ENCODE measurements around the gene MALT1. TPM values are rescaled to one million over a fixed set of nuclear protein-coding genes. Genes with fewer than 3 reads are reported as not detected.
A peak's percentile ranks its signal among the peaks of the same experiment; 100 is the strongest.

MALT1 gene
- total and polyA plus RNA-seq, 2 donors (not counting 1 experiment from before 2014, with no cell fraction given) = 18.0 to 25.5 TPM

DNA sequence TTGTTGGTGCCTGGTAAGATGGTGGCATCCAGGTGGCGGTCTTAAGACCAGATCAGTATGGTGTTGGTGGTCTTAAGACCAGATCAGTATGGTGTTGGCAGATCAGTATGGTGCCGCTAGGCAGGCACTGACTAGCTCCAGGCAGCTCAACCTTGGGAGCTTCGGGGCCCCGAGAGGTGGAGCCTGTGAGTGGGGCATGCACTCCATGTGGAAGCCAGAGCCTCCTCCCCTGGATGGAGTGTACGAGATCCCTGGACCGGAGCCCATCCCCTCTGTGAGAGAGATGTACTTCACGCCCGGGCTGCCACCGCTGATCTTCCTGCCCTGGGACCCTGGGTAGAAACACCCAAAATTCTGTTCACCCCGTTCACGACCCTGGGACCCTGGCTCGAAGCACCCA is 19.0 kb downstream of the MALT1 start:
- Histone ChIP-seq H3K79me2 (ENCODE audit: control insufficient read depth, insufficient read depth, low read length) (no peaks in the 10 kb centered on the region), H3K4me1 (ENCODE audit: control insufficient read depth, extremely low read depth, insufficient read depth, low read length) (no peaks in the 10 kb centered on the region), H2AFZ (ENCODE audit: low read length) (no peak overlapping the region), H3K4me2 (ENCODE audit: extremely low read depth, insufficient read depth, low read length) (no peak overlapping the region), H3K4me3 (replicated peaks in 1 of 4; ENCODE audit: control extremely low read depth in 1 of 4, insufficient read depth in 1 of 4, low read depth in 3 of 4, low read length in 4 of 4) (no peak overlapping the region), H3K36me3 (ENCODE audit: control insufficient read depth, insufficient read depth, low read length) (no peaks in the 10 kb centered on the region), H3K9me3 (ENCODE audit: control insufficient read depth, insufficient read depth, low read depth, low read length) (no peaks in the 10 kb centered on the region), H3K9ac (ENCODE audit: insufficient read depth, low read length) (no peak overlapping the region), H4K20me1 (ENCODE audit: control insufficient read depth, extremely low read depth, insufficient read depth, low read length) (no peaks in the 10 kb centered on the region), H3K27ac (ENCODE audit: insufficient read depth, low read length) (no peak overlapping the region), H3K27me3 (ENCODE audit: control insufficient read depth, insufficient read depth, low read length) (no peaks in the 10 kb centered on the region)
- no peak for TF ChIP-seq EZH2 (IDR thresholded peaks at IDR 0.05; ENCODE audit: low read length, missing control alignments)
- no peak for TF ChIP-seq CTCF (conservative IDR thresholded peaks at IDR 0.05 in 1 of 2, IDR thresholded peaks at IDR 0.05 in 1 of 2; ENCODE audit: low read depth in 1 of 2, low read length in 2 of 2)
- DNase-seq (ENCODE audit: low read depth in 2 of 2) = no peak

DNA sequence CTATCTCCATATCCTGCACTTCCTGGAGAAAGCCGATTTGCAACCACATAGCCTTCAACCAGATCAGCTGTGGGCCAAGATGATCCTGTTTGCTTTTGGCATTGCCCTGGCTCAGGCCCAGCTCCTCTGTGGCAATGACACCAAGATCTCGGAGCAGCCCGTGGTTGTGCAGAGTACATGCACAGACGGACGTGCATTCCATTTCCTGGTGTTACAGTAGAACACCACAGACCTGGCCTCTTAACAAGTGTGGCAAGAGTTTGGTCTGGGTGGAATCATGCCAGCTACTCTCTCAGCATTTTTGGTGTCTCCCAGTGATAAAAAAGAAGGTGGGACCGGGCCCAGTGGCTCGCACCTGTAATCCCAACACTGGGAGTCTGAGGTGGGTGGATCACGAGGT is 20.0 kb downstream of the MALT1 start:
- H3K9ac ChIP-seq (ENCODE audit: insufficient read depth, low read length) = no peak overlapping the region
- no peak for TF ChIP-seq EZH2 (IDR thresholded peaks at IDR 0.05; ENCODE audit: low read length, missing control alignments)
- TF ChIP-seq CTCF (conservative IDR thresholded peaks at IDR 0.05 in 1 of 2, IDR thresholded peaks at IDR 0.05 in 1 of 2; ENCODE audit: low read depth in 1 of 2, low read length in 2 of 2) = no peak
- H3K79me2 ChIP-seq (ENCODE audit: control insufficient read depth, insufficient read depth, low read length) = no peaks in the 10 kb centered on the region
- H2AFZ ChIP-seq (ENCODE audit: low read length) = no peak overlapping the region
- H3K9me3 ChIP-seq (ENCODE audit: control insufficient read depth, insufficient read depth, low read depth, low read length) = no peaks in the 10 kb centered on the region
- no peak overlapping the region for H3K4me3 ChIP-seq (replicated peaks in 1 of 4; ENCODE audit: control extremely low read depth in 1 of 4, insufficient read depth in 1 of 4, low read depth in 3 of 4, low read length in 4 of 4)
- H3K36me3 ChIP-seq (ENCODE audit: control insufficient read depth, insufficient read depth, low read length) = no peaks in the 10 kb centered on the region
- H3K4me2 ChIP-seq (ENCODE audit: extremely low read depth, insufficient read depth, low read length) = no peak overlapping the region
- no peaks in the 10 kb centered on the region for H4K20me1 ChIP-seq (ENCODE audit: control insufficient read depth, extremely low read depth, insufficient read depth, low read length)
- peak in 1 of 2 donors; percentile 25 for DNase-seq (ENCODE audit: low read depth in 2 of 2)
- no peaks in the 10 kb centered on the region for H3K4me1 ChIP-seq (ENCODE audit: control insufficient read depth, extremely low read depth, insufficient read depth, low read length)
- H3K27ac ChIP-seq (ENCODE audit: insufficient read depth, low read length) = no peak overlapping the region
- no peaks in the 10 kb centered on the region for H3K27me3 ChIP-seq (ENCODE audit: control insufficient read depth, insufficient read depth, low read length)

DNA sequence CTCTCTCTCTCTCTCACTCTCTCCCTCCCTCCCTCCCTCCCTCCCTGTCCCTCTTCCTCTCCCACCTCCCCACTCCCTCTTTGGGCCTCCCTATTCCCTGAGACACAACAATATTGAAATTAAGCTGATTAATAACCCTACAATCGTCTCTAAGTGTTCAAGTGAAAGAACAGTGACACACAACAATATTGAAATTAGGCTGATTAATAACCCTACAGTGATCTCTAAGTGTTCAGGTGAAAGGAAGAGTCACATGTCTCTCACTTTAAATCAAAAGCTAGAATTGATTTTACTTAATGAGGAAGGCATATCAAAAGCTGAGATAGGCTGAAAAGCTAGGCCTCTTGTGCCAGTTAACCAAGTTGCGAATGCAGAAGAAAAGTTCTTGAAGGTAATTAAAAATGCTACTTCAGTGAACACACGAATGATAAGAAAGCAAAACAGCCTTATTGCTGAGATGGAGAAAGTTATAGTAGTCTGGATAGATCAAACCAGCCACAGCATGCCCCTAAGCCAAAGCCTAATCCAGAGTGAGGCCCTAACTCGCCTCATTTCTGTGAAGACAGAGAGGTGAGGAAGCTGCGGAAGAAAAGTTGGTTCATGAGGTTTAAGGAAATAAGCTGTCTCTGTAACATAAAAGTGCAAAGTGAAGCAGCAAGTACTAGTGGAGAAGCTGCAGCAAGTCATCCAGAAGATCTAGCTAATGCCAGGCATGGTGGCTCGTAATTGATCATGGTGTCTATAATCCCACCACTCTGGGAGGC is 21.3 kb downstream of the MALT1 start:
- Histone ChIP-seq H3K4me1 (ENCODE audit: control insufficient read depth, extremely low read depth, insufficient read depth, low read length) (no peaks in the 10 kb centered on the region), H3K4me2 (ENCODE audit: extremely low read depth, insufficient read depth, low read length) (no peak overlapping the region), H3K27ac (ENCODE audit: insufficient read depth, low read length) (no peak overlapping the region), H3K4me3 (replicated peaks in 1 of 4; ENCODE audit: control extremely low read depth in 1 of 4, insufficient read depth in 1 of 4, low read depth in 3 of 4, low read length in 4 of 4) (no peak overlapping the region), H3K36me3 (ENCODE audit: control insufficient read depth, insufficient read depth, low read length) (no peaks in the 10 kb centered on the region), H3K27me3 (ENCODE audit: control insufficient read depth, insufficient read depth, low read length) (no peaks in the 10 kb centered on the region), H3K9me3 (ENCODE audit: control insufficient read depth, insufficient read depth, low read depth, low read length) (no peaks in the 10 kb centered on the region), H3K9ac (ENCODE audit: insufficient read depth, low read length) (no peak overlapping the region), H3K79me2 (ENCODE audit: control insufficient read depth, insufficient read depth, low read length) (no peaks in the 10 kb centered on the region), H4K20me1 (ENCODE audit: control insufficient read depth, extremely low read depth, insufficient read depth, low read length) (no peaks in the 10 kb centered on the region), H2AFZ (ENCODE audit: low read length) (no peak overlapping the region)
- no peak for DNase-seq (ENCODE audit: low read depth in 2 of 2)
- TF ChIP-seq CTCF (conservative IDR thresholded peaks at IDR 0.05 in 1 of 2, IDR thresholded peaks at IDR 0.05 in 1 of 2; ENCODE audit: low read depth in 1 of 2, low read length in 2 of 2) (no peak), EZH2 (IDR thresholded peaks at IDR 0.05; ENCODE audit: low read length, missing control alignments) (no peak)
